Naive B cell (primary cell): ENCODE data around the gene TP53RK. TPM values are rescaled to one million over a fixed set of nuclear protein-coding genes. Genes with fewer than 3 reads are reported as not detected.
A peak's percentile ranks its signal among the peaks of the same experiment; 100 is the strongest.
"Not testable (repeated sequence)": the region's sequence is repeated elsewhere in the genome, so short reads cannot be mapped to it uniquely, and the experiment has no call there.

Experiments
- ATAC-seq, 2 donors: fragments of 150-1000 bp; cut with Tn5 transposase; 2 replicates each; pipeline ENCODE4 v1.10.0; 2021; ENCODE audit warnings: low read depth in 2 of 2, mild to moderate bottlenecking in 2 of 2, moderate library complexity in 2 of 2
- DNase-seq: peaks from one replicate; pipeline ENCODE4 v3.0.0; 2022
- H3K27ac Mint-ChIP-seq, 6 donors: one replicate each; pipeline ENCODE4 v1.8.0; 2020 to 2022; ENCODE audit warnings: mild to moderate bottlenecking in 6 of 6, mixed read lengths in 6 of 6, moderate library complexity in 5 of 6, inconsistent platforms in 2 of 6
- H3K27me3 Mint-ChIP-seq, 3 donors: one replicate each; pipeline ENCODE4 v1.8.0; 2021 to 2022; ENCODE audit warnings: mixed read lengths in 3 of 3, mild to moderate bottlenecking in 1 of 3
- H3K36me3 Mint-ChIP-seq, 2 donors: one replicate each; pipeline ENCODE4 v1.8.0; 2020 to 2022; ENCODE audit warnings: mixed read lengths in 2 of 2, inconsistent platforms in 1 of 2, mild to moderate bottlenecking in 1 of 2
- H3K4me1 Mint-ChIP-seq, 3 donors: one replicate each; pipeline ENCODE4 v1.8.0; 2020 to 2022; ENCODE audit warnings: mixed read lengths in 3 of 3, inconsistent platforms in 1 of 3, mild to moderate bottlenecking in 1 of 3, moderate library complexity in 1 of 3
- H3K4me3 Mint-ChIP-seq, 8 donors: one replicate each; pipeline ENCODE4 v1.8.0; 2020 to 2022; ENCODE audit warnings: mild to moderate bottlenecking in 8 of 8, mixed read lengths in 8 of 8, moderate library complexity in 8 of 8, inconsistent platforms in 2 of 8
- H3K9me3 Mint-ChIP-seq, 7 donors: one replicate each; pipeline ENCODE4 v1.8.0; 2020 to 2022; ENCODE audit warnings: mixed read lengths in 7 of 7, mild to moderate bottlenecking in 5 of 7, inconsistent platforms in 2 of 7, moderate library complexity in 1 of 7
- polyA plus RNA-seq, 6 donors: library from polyadenylated mRNA; unstranded; fragments of 300-500 nt; fragmentation: Illumina TruSeq; gene quantifications; one replicate each; pipeline ENCODE4 v1.2.3, GENCODE V29; 2021; ENCODE audit warnings: low read depth in 6 of 6

TP53RK gene
- polyA plus RNA-seq, 6 donors from 2014 or later = 7.2 to 18.8 (median 13.4) TPM

DNA sequence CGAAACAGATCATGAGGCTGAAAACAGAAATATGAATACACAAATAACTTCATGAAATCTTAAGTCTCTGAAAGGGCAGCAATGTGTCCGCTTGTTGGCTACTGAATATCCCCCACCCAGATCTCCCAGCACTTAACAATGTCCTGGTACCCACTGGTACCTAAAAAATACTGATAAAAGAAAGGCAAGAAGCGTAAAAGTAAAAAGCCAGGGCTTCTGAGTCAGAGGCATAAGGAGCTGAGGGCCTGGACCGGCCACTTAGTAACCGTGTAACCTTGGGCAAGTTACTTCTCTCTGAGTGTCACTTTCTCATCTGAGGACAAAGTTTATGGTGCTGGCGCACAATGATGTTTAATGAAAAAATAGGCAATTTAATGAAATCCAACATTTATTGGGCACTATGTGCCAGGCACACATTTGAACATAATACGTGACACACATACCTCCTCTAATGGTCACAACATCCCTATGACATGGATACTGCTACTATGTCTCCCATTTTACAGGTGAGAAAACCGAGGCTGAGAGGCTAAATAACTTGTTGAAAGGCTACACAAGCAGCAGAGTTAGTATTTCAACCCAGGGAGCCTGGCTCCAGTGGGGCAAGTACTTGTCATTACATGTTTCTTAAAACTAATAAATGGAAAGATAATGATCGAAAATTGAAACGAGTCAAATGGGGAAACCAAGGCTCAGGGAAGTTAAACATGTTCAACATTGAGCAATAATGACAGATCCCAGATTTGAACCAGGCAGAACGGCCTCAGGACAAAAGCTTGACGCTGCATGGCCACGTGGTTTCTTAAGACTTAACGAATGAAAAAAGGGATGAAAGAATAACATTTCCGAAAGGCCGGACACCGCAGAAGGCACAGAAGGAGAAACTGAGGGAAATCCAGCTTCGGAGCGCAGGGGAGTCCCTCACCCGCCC, 828 bp downstream of the TP53RK start:
- Mint-ChIP-seq H3K4me3 (peak overlapping the region; percentile 91 to 100 (median 97)), H3K4me1 (peaks cover 36 to 46% (median 39%) of the 10 kb centered on the region in 3 donors)
- DNase-seq = no peak

DNA sequence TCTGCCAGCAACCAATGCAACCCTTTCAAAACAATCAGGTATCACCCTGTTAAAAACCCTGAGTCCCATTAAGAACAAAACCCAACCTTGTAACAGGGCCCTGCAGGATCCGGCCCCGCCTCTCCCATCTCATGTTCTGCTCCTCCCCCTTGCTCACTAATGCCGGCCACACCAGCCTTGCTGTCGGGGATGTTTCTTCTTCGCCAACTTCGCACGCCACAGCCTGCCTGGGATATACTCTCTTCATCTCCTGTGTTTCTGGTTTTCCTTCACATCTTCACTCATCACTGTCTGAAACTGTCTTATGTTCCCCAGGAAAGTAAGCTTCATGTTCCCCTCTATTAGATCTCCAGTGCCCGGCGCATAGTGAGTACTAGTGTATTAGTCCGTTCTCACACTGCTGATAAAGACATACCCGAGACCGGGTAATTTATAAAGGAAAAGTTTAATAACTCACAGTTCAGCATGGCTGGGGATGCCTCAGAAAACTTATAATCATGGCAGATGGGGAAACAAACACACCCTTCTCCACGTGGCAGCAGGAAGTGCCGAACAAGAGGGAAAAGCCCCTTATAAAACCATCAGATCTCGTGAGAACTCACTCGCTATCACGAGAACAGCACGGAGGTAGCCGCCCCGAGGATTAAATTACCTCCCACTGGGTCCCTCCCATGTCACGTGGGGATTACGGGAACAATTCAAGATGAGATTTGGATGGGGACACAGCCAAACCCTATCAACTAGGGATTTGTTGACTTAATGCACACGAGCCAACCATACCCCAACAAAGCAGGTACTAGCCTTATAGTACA, 5.1 kb downstream of the TP53RK start:
- Mint-ChIP-seq H3K4me3 (peak overlapping the region in 1 of 8 donors; percentile 10), H3K27ac (peak overlapping the region in 2 of 6 donors; percentile 2 to 77), H3K4me1 (peaks cover 38 to 65% (median 63%) of the 10 kb centered on the region in 3 donors), H3K27me3 (no peaks in the 10 kb centered on the region), H3K9me3 (no peaks in the 10 kb centered on the region), H3K36me3 (peaks cover 5 to 9% of the 10 kb centered on the region in 2 donors)
- no peak for DNase-seq
- no peak for ATAC-seq

More for the DNA sequence above, 828 bp downstream of the TP53RK start:
- H3K36me3 Mint-ChIP-seq = peaks cover 5 to 9% of the 10 kb centered on the region in 2 donors
- ATAC-seq = no peak
- H3K27me3 Mint-ChIP-seq = no peaks in the 10 kb centered on the region
- no peaks in the 10 kb centered on the region for H3K9me3 Mint-ChIP-seq
- H3K27ac Mint-ChIP-seq = peak overlapping the region; percentile 51 to 96 (median 94)

DNA sequence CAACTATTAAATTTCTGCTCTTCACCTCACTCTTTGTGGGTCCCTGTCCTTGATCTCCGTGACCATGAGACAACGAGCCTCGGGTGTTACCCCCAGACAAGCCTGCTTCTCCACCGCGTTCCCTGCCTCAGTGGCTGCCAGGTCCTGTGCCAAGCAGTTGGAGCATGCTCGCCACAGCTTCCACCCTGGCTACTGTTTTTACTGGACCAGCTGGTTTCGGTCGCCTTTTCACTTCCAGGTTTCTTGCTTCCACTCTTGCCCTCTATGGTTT, 5.6 kb downstream of the TP53RK start:
- Mint-ChIP-seq H3K27ac (peak overlapping the region in 1 of 6 donors; percentile 62), H3K4me3 (no peak overlapping the region)

DNA sequence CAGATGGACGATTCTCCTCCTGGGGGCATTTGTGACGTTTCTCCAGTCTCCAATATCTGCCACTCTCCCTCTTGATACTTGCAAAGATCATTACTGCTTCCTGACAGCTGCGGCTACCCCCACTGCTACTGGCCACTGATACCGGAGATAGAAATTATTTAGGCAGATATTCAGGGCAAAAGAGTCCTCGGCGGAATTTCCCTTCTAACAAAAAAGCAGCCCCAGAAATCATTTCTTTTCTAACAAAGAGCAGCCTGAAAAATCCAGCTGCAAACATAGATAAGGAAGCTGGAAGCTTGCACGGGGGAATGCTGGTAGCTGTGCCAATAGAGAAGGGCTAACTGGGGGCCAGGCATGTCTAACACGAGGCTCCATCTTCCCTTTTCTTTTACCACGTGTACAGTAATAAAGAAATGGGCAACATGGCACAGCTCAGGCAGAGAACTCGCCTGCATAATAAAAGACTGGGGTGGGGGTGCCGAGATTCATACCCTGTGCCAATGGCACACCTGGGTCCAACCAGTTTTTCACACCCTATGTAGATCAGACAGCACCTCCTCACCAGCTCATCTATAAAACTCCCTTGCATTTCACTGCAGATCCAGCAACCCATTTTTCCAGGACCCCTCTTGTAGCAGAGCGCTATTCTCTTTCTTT, 6.1 kb downstream of the TP53RK start:
- peaks cover 5 to 9% of the 10 kb centered on the region in 2 donors for H3K36me3 Mint-ChIP-seq
- H3K9me3 Mint-ChIP-seq = no peaks in the 10 kb centered on the region
- peak overlapping the region in 3 of 6 donors; percentile 62 to 90 (median 64) for H3K27ac Mint-ChIP-seq
- no peaks in the 10 kb centered on the region for H3K27me3 Mint-ChIP-seq
- no peak for ATAC-seq
- peaks cover 38 to 60% (median 58%) of the 10 kb centered on the region in 3 donors for H3K4me1 Mint-ChIP-seq
- no peak for DNase-seq
- peak overlapping the region in 1 of 8 donors; percentile 61 for H3K4me3 Mint-ChIP-seq

More for the DNA sequence above, 5.6 kb downstream of the TP53RK start:
- Mint-ChIP-seq H3K9me3 (no peaks in the 10 kb centered on the region), H3K27me3 (no peaks in the 10 kb centered on the region), H3K4me1 (peaks cover 38 to 64% (median 63%) of the 10 kb centered on the region in 3 donors), H3K36me3 (peaks cover 5 to 9% of the 10 kb centered on the region in 2 donors)
- DNase-seq = no peak
- ATAC-seq = no peak

DNA sequence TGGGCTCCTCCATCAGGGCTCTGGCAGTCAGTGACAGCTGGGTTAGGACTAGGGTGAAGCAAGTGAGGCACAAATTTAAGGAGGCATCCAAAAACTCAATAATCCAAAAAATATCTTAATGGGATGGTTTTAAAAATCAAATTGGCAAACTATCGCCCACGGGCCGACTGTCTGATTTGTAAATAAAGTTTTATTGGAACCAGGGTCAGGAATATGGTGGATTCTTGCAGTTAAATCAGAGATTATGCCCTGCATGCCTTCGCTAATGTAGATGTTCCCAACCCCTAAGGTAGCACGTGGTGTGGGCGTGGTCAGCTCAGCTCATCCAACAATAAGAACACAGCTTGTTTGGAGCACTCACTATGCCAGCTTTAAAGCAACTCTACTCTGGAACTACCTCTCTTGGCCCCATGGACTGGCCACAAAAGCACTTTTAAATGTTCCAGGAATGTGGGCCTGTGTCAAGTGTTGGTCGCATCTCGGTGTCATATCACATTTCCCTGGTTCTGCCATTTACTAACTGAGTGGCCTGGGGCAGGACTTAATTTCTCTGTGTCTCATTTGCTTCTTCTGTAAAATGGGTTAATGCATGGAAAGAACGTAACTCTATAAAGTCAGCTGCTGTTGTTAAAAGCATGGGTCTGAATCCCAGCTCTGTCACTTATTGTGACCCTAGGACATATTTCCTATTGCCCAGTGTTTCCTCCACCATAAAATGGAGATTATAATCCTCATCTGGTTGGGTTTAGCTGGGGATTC, 7.0 kb downstream of the TP53RK start:
- Mint-ChIP-seq H3K9me3 (no peaks in the 10 kb centered on the region), H3K27me3 (no peaks in the 10 kb centered on the region)

DNA sequence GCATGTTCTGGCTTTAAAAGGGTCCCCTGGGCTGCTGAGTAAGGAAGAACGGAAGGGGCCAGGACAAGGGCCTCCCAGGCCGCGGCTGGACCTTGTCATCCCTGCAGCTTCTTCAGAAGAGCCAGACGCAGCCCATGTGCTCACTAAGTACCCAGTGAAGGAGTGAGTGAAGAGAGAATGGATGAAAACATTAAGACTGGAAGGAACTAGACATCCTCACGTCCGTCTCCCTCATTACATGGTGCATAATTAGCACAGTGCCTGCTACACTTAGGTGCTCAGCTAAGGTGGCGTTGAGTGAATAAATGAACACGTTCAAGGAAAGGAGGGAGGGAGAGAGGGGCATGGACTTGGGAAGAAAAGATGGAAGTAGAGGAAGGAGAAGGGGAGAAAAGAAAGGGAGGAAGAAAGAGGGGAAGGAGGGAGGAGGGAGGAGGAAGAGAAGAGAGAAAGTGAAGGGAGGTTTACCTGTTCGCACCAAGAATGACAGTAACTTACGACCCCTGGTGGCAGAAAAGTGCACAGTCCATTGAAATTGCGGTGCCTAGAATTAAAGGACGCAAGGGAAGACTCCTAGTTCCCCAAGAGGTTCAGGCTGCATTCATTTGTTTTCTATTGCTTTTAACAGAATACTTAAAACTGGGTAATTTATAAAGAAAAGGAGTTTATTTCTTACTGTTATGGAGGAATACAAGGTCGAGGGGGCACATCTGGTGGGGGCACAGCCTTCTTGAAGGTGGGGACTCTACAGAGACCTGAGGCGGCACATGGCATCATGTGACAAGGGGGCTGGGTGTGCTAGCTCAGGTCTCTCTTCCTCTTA, 8.0 kb downstream of the TP53RK start:
- Mint-ChIP-seq H3K4me3 (no peak overlapping the region), H3K27me3 (no peaks in the 10 kb centered on the region), H3K27ac (peak overlapping the region in 4 of 6 donors; percentile 34 to 85 (median 81)), H3K4me1 (peaks cover 25 to 41% (median 40%) of the 10 kb centered on the region in 3 donors), H3K36me3 (peaks cover 9% of the 10 kb centered on the region in 2 donors), H3K9me3 (no peaks in the 10 kb centered on the region)
- DNase-seq (peak; percentile 51), ATAC-seq (peak; percentile 64 to 80)

More for the DNA sequence above, 7.0 kb downstream of the TP53RK start:
- DNase-seq (no peak), ATAC-seq (no peak)
- peak overlapping the region in 1 of 8 donors; percentile 51 for H3K4me3 Mint-ChIP-seq
- peaks cover 35 to 51% (median 50%) of the 10 kb centered on the region in 3 donors for H3K4me1 Mint-ChIP-seq
- H3K36me3 Mint-ChIP-seq = peaks cover 9% of the 10 kb centered on the region in 2 donors
- H3K27ac Mint-ChIP-seq = peak overlapping the region in 2 of 6 donors; percentile 18 to 65

DNA sequence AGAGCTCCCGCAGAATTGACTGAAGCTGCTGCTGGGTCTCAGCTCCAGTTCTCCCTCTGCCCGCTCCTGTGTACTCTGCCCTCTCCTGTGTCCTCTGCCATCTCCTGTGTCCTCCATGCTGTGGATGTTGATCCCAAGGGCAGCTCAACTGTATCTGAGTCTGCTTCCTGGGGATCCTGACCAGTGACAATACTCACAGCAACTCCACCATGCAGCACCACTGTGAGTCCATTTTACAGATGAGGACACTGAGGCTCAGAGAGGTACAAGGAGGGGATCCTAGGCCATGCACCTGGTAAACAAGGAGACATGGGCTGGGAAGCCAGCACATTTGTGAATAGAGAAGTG, 8.6 kb downstream of the TP53RK start:
- DNase-seq (no peak), ATAC-seq (no peak)
- Mint-ChIP-seq H3K4me3 (no peak overlapping the region), H3K4me1 (peaks cover 25 to 40% (median 35%) of the 10 kb centered on the region in 3 donors), H3K36me3 (peaks cover 9% of the 10 kb centered on the region in 2 donors), H3K27ac (no peak overlapping the region), H3K27me3 (no peaks in the 10 kb centered on the region), H3K9me3 (no peaks in the 10 kb centered on the region)

DNA sequence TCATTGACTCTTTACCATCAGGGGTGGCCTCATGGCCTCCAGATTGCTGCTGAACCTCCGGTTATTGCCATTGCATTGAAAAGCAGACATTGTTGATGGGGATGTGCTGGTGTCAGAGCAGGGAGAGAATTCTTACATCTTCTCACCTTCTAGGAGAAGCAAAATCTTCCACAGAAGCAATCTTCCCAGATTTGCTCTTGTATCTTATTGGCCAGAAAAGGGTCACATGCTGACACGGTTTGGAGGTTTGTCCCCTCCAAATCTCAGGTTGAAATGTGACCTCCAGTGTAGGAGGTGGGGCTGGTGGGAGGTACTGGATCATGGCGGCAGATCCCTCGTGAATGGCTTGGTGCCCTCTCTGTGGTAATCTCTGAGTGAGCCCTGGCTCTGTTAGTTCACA, 10.7 kb downstream of the TP53RK start:
- H3K27ac Mint-ChIP-seq = no peak overlapping the region
- DNase-seq (no peak), ATAC-seq (no peak)
- no peak overlapping the region for H3K4me3 Mint-ChIP-seq
- H3K27me3 Mint-ChIP-seq = no peaks in the 10 kb centered on the region
- H3K4me1 Mint-ChIP-seq = peaks cover 17 to 26% (median 25%) of the 10 kb centered on the region in 3 donors
- no peaks in the 10 kb centered on the region for H3K9me3 Mint-ChIP-seq
- peaks cover under 1 to 4% of the 10 kb centered on the region in 2 donors for H3K36me3 Mint-ChIP-seq

DNA sequence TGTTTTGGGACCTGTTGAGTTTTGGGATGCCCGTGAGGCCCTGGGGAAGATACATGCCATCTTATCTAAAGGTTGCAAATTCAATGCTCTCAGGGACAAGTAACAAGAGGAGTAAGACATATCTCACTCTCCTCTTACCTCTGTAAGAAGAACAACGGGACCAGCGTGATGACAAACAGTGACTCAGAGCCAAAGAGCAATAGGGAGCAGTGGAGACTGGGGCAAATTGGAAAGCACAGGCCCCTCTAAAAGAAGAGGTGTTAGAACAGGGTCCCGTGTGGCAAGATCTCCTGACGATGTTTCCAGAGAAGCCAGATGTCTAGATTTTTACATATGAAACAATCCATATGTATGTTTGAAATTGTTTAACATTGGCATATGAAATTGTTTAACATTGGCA, 11.6 kb downstream of the TP53RK start:
- no peak for ATAC-seq
- peak overlapping the region in 1 of 6 donors; percentile 1 for H3K27ac Mint-ChIP-seq
- DNase-seq = no peak
- H3K4me1 Mint-ChIP-seq = peaks cover 14 to 18% (median 16%) of the 10 kb centered on the region in 3 donors
- peaks cover 0 to 4% of the 10 kb centered on the region in 2 donors for H3K36me3 Mint-ChIP-seq
- no peaks in the 10 kb centered on the region for H3K27me3 Mint-ChIP-seq
- H3K4me3 Mint-ChIP-seq = no peak overlapping the region
- no peaks in the 10 kb centered on the region for H3K9me3 Mint-ChIP-seq

DNA sequence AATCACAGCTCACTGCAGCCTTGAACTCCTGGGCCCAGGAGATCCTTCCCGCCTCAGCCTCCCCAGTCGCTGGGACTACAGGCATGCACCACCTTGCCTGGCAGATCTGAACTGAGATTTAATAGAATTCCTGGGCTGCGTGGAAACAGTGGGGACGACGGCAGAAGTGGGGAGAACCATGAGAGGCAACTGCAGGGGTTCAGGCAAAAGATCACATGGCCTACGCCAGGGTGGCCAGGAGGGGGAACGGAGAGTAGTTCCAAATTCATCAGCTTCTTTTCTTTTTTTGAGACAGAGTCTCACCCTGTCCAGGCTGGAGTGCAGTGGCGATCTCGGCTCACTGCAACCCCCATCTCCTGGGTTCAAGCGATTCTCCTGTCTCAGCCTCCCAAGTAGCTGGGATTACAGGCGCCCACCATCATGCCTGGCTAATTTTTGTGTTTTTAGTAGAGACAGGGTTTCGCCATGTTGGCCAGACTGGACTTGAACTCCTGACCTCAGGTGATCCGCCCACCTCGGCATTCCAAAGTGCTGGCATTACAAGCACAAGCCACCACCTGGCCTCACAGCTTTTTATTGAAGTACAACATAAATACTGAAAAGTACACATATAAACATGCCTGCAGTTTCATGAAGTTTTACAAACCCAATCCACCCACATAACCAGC, 12.5 kb downstream of the TP53RK start:
- H3K27me3 Mint-ChIP-seq, H3K9me3 Mint-ChIP-seq, H3K36me3 Mint-ChIP-seq, H3K27ac Mint-ChIP-seq, H3K4me3 Mint-ChIP-seq, DNase-seq, ATAC-seq: not testable (repeated sequence)
- peaks cover 12 to 16% (median 14%) of the 10 kb centered on the region in 3 donors for H3K4me1 Mint-ChIP-seq

DNA sequence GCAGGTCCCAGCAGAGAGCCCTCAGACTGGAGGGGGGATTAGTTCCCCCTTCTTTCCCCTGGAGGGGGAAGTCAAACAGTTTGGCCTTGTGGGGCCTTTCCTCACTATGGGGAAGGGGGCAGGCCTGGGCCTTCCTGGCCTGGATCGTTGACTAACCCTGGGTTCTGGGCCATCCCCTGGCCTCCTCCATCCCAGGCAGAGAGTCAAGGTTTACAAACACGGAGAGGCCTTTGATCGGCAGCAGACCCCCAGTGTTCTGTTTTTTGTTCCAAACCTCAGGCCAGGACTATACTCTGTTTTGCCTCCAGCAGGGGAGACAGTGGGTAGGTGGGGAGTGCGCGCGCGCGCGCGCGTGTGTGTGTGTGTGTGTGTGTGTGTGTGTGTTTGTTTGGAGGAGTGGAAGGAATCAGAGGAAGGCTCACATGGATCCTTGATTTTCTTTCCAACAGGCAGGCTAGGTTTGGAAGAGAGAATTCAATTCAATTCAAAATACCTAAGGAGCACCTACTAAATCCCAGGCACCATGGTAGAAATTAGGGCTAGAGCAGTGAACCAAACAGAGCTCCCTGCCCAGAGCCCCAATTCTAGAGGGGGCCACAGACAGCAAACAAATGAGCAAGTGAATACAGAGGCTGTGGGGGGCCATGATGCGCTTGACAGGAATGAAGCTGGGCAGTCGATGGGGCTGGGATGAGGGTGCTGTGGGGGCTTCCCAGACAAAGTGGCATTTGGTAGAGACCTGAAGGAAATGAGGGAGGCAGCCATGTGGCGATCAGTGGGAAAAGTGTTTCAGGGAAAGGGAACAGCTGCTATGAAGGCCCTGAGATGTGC, 14.8 kb downstream of the TP53RK start:
- Mint-ChIP-seq H3K27me3 (no peaks in the 10 kb centered on the region), H3K4me1 (peaks cover 0 to 4% (median 0%) of the 10 kb centered on the region in 3 donors), H3K27ac (peak overlapping the region in 3 of 6 donors; percentile 54 to 89 (median 62)), H3K36me3 (peaks cover 4 to 10% of the 10 kb centered on the region in 2 donors), H3K4me3 (no peak overlapping the region), H3K9me3 (peaks cover 2 to 14% (median 8%) of the 10 kb centered on the region in 7 donors)
- ATAC-seq (no peak), DNase-seq (no peak)
